CD14-positive monocyte (primary cell): ENCODE results near the gene SET. TPM values are rescaled to one million over a fixed set of nuclear protein-coding genes. Genes with fewer than 3 reads are reported as not detected.

Source experiments
- DNase-seq, 3 donors: peaks; one replicate each; pipeline ENCODE4 v3.0.0-alpha.2; 2011 to 2022
- H2AFZ ChIP-seq: 2 replicates; pipeline ENCODE4 v1.6.0; 2012; ENCODE audit warnings: mild to moderate bottlenecking, low read depth, low read length, inconsistent platforms; ENCODE audit not compliant: insufficient read depth, poor library complexity, severe bottlenecking
- H3K27ac ChIP-seq, 2 donors: 1 replicate in 1 of 2; 2 replicates in 1 of 2; pipeline ENCODE4 v1.5.1; 2012 to 2013; ENCODE audit warnings: low read length in 2 of 2, control low read depth in 1 of 2, inconsistent platforms in 1 of 2, low read depth in 1 of 2, mild to moderate bottlenecking in 1 of 2
- H3K27me3 ChIP-seq, 2 donors: one replicate each; pipeline versions ENCODE4 v1.6.0 to v1.6.1; 2011 to 2013; ENCODE audit warnings: low read length in 2 of 2; ENCODE audit not compliant: control insufficient read depth in 2 of 2, insufficient read depth in 2 of 2
- H3K36me3 ChIP-seq, 2 donors: replicated peaks in 1 of 2; 1 replicate in 1 of 2; 2 replicates in 1 of 2; pipeline versions ENCODE4 v1.5.1 to v1.6.1; 2012 to 2013; ENCODE audit warnings: low read length in 2 of 2, control low read depth in 1 of 2, inconsistent platforms in 1 of 2, mild to moderate bottlenecking in 1 of 2; ENCODE audit not compliant: insufficient read depth in 2 of 2, control insufficient read depth in 1 of 2
- H3K4me1 ChIP-seq, 2 donors: 1 replicate in 1 of 2; 2 replicates in 1 of 2; pipeline versions ENCODE4 v1.5.1 to v1.6.1; 2012 to 2013; ENCODE audit warnings: low read length in 2 of 2, control low read depth in 1 of 2, inconsistent platforms in 1 of 2, mild to moderate bottlenecking in 1 of 2, moderate library complexity in 1 of 2; ENCODE audit not compliant: insufficient read depth in 2 of 2, control insufficient read depth in 1 of 2
- H3K4me2 ChIP-seq: replicated peaks from 2 replicates; pipeline ENCODE3; 2012; ENCODE audit warnings: low read length, moderate library complexity, mild to moderate bottlenecking; ENCODE audit not compliant: poor library complexity, severe bottlenecking; ENCODE audit errors: extremely low read depth
- H3K4me3 ChIP-seq, 3 experiments: fragments of 200-600 bp in 1 of 3; sonication (generic) in 1 of 3; replicated peaks in 1 of 3; 1 replicate in 2 of 3; 2 replicates in 1 of 3; pipeline ENCODE4 v1.5.1; 2011 to 2013; ENCODE audit warnings: low read length in 3 of 3, mild to moderate bottlenecking in 3 of 3, control low read depth in 2 of 3, low read depth in 2 of 3, inconsistent platforms in 1 of 3, moderate library complexity in 1 of 3
- H3K79me2 ChIP-seq: 2 replicates; pipeline ENCODE4 v1.6.0; 2012; ENCODE audit warnings: mild to moderate bottlenecking, control low read depth, inconsistent platforms, low read length, moderate library complexity; ENCODE audit not compliant: insufficient read depth
- H3K9ac ChIP-seq: 2 replicates; pipeline ENCODE4 v1.6.0; 2017; ENCODE audit warnings: low read length, mild to moderate bottlenecking; ENCODE audit not compliant: insufficient read depth, poor library complexity, severe bottlenecking
- H3K9me3 ChIP-seq, 2 donors: replicated peaks in 1 of 2; 1 replicate in 1 of 2; 2 replicates in 1 of 2; pipeline versions ENCODE4 v1.5.1 to v1.6.1; 2012 to 2013; ENCODE audit warnings: low read length in 2 of 2, control low read depth in 1 of 2; ENCODE audit not compliant: control insufficient read depth in 1 of 2, insufficient read depth in 1 of 2
- H4K20me1 ChIP-seq: 2 replicates; pipeline ENCODE4 v1.6.0; 2012; ENCODE audit warnings: mild to moderate bottlenecking, low read length, control low read depth, moderate library complexity; ENCODE audit not compliant: insufficient read depth
- H3K27ac Mint-ChIP-seq, 7 donors: one replicate each; pipeline ENCODE4 v1.8.0; 2020; ENCODE audit warnings: mild to moderate bottlenecking in 7 of 7, mixed read lengths in 7 of 7, moderate library complexity in 6 of 7, inconsistent platforms in 2 of 7
- H3K27me3 Mint-ChIP-seq, 3 donors: one replicate each; pipeline ENCODE4 v1.8.0; 2021 to 2022; ENCODE audit warnings: low read depth in 3 of 3, mild to moderate bottlenecking in 3 of 3, mixed read lengths in 3 of 3, moderate library complexity in 3 of 3, inconsistent platforms in 1 of 3
- H3K36me3 Mint-ChIP-seq, 2 donors: one replicate each; pipeline ENCODE4 v1.8.0; 2020; ENCODE audit warnings: mixed read lengths in 2 of 2, inconsistent platforms in 1 of 2, mild to moderate bottlenecking in 1 of 2
- H3K4me1 Mint-ChIP-seq: one replicate; pipeline ENCODE4 v1.8.0; 2020; ENCODE audit warnings: mild to moderate bottlenecking, mixed read lengths
- H3K4me3 Mint-ChIP-seq, 2 donors: one replicate each; pipeline ENCODE4 v1.8.0; 2020; ENCODE audit warnings: mild to moderate bottlenecking in 2 of 2, mixed read lengths in 2 of 2, moderate library complexity in 1 of 2
- H3K9me3 Mint-ChIP-seq, 7 donors: one replicate each; pipeline ENCODE4 v1.8.0; 2020 to 2022; ENCODE audit warnings: mixed read lengths in 7 of 7, mild to moderate bottlenecking in 6 of 7, moderate library complexity in 6 of 7, inconsistent platforms in 2 of 7
- WGBS: methylation state at CpG from one replicate; pipeline ENCODE4 v1.1.5; 2013; ENCODE audit warnings: missing lambda C conversion rate; ENCODE audit not compliant: insufficient coverage; 5-methylcytosine and 5-hydroxymethylcytosine counted together
- intact Hi-C, 2 donors: fragments of 100-400 bp; cut with micrococcal nuclease; formaldehyde crosslinking; loops; one replicate each; pipeline versions ENCODE4 v1.15.0 to v1.15.1; 2023
- polyA plus RNA-seq, 3 donors: library from polyadenylated mRNA; depleted of rRNA in 1 of 3; unstranded in 2 of 3; stranded (reverse) in 1 of 3; fragments of 300-500 nt in 2 of 3; fragments of >200 nt in 1 of 3; fragmentation: Illumina TruSeq in 2 of 3; gene quantifications; 1 replicate in 2 of 3; 2 replicates in 1 of 3; pipeline ENCODE4 v1.2.3, GENCODE V29; 2012 to 2021
- TF ChIP-seq, protein P1 (sequence below): fragments of 200-600 bp; IDR thresholded peaks from one replicate; pipeline ENCODE4 v1.8.0; 2022; ENCODE audit warnings: antibody characterized with exemption, mild to moderate bottlenecking

The SET gene
- polyA plus RNA-seq, 3 donors: 56.2 to 124 (median 114) TPM

DNA sequence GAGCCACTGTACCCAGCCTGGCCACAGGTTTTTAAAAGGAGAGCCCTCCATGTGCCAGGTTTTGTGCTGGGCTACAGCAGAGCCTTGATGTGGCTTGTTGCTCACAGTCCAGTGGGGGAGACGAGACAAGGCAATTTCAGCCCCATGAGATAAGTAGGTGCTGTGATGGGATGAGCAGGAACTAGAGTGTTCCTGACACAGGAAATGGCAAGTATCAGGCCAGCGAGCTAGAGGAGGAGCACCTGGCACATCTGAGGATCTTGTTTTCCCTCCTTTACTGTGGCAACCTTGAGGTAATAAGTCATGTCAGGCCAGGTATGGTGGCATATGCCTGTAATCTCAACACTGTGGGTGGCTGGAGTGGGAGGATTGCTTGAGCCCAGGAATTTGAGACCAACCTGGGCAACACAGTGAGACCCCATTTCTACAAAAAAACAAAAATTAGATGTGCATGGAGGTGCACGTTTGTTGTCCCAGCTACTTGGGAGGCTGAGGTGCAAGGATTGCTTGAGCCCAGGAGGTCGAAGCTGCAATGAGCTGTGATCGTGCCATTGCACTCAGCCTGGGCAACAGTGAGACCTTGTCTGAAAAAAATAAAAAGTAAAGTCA, 38.7 kb downstream of the SET start:
- peaks cover 21% of the 10 kb centered on the region for H3K4me1 Mint-ChIP-seq

DNA sequence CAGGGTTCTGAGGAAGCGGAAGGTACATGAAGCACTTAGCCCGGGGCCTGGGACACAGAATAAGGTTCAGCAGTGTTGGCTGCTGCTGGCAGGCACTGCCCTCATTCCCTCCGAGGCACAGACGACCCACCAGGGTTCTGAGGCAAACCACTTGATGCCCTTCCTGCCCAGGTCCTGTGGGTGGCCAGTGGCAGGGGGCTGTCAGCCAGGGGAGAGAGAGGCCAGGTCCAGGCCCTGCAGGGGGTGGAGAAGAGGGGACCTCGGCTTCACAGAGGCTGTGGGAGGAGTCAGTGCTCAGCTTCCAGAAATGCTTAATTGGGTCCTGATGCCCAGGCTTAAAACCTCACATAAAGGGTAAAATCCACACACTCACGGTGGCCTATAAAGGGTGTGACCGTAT, 39.3 kb downstream of the SET start:
- H3K4me2 ChIP-seq: no peak overlapping the region
- no peak overlapping the region for H3K9ac ChIP-seq
- no peaks in the 10 kb centered on the region for H4K20me1 ChIP-seq
- H3K27ac ChIP-seq: no peak overlapping the region
- no peak for DNase-seq
- no peak overlapping the region for H3K4me3 ChIP-seq
- 92% methylated on average over 6 of the region's 7 CpGs for WGBS
- no peak overlapping the region for H3K27ac Mint-ChIP-seq
- H3K4me1 ChIP-seq: peaks cover 13 to 16% of the 10 kb centered on the region in 2 donors
- peaks cover 0 to 3% (median 0%) of the 10 kb centered on the region in 7 donors for H3K9me3 Mint-ChIP-seq
- H3K36me3 ChIP-seq: peaks cover 9 to 16% of the 10 kb centered on the region in 2 donors
- H3K9me3 ChIP-seq: no peaks in the 10 kb centered on the region
- intact Hi-C loops: loop anchor here in 1 of 2 donors (10.0 kb wide), 1 partner anchor 217 kb away; the partner anchor contains the start of genes DOLK and NUP188
- TF ChIP-seq, protein P1, sequence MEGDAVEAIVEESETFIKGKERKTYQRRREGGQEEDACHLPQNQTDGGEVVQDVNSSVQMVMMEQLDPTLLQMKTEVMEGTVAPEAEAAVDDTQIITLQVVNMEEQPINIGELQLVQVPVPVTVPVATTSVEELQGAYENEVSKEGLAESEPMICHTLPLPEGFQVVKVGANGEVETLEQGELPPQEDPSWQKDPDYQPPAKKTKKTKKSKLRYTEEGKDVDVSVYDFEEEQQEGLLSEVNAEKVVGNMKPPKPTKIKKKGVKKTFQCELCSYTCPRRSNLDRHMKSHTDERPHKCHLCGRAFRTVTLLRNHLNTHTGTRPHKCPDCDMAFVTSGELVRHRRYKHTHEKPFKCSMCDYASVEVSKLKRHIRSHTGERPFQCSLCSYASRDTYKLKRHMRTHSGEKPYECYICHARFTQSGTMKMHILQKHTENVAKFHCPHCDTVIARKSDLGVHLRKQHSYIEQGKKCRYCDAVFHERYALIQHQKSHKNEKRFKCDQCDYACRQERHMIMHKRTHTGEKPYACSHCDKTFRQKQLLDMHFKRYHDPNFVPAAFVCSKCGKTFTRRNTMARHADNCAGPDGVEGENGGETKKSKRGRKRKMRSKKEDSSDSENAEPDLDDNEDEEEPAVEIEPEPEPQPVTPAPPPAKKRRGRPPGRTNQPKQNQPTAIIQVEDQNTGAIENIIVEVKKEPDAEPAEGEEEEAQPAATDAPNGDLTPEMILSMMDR: no peak
- peaks cover 10% of the 10 kb centered on the region for H3K79me2 ChIP-seq
- peaks cover 15 to 31% of the 10 kb centered on the region in 2 donors for H3K36me3 Mint-ChIP-seq
- no peaks in the 10 kb centered on the region for H3K27me3 ChIP-seq
- H3K4me1 Mint-ChIP-seq: peaks cover 16% of the 10 kb centered on the region
- peaks cover 0 to 2% (median 0%) of the 10 kb centered on the region in 3 donors for H3K27me3 Mint-ChIP-seq
- H3K4me3 Mint-ChIP-seq: no peak overlapping the region
- no peak overlapping the region for H2AFZ ChIP-seq

More for the DNA sequence above, 38.7 kb downstream of the SET start:
- Histone ChIP-seq H3K36me3 (peaks cover 6 to 13% of the 10 kb centered on the region in 2 donors), H3K9me3 (no peaks in the 10 kb centered on the region), H3K4me1 (peaks cover 15 to 21% of the 10 kb centered on the region in 2 donors), H3K9ac (no peak overlapping the region), H3K27me3 (no peaks in the 10 kb centered on the region), H3K27ac (no peak overlapping the region), H4K20me1 (no peaks in the 10 kb centered on the region), H2AFZ (no peak overlapping the region), H3K79me2 (peaks cover 12% of the 10 kb centered on the region), H3K4me2 (no peak overlapping the region), H3K4me3 (no peak overlapping the region)
- H3K27ac Mint-ChIP-seq: peak overlapping the region in 2 of 7 donors; percentile 3 to 40
- TF ChIP-seq, protein P1: no peak
- H3K36me3 Mint-ChIP-seq: peaks cover 10 to 25% of the 10 kb centered on the region in 2 donors
- H3K4me3 Mint-ChIP-seq: no peak overlapping the region
- intact Hi-C loops: loop anchor here in 1 of 2 donors (10.0 kb wide), 1 partner anchor 217 kb away; the partner anchor contains the start of genes DOLK and NUP188
- WGBS: 81% methylated on average over 4 of the region's 5 CpGs
- peaks cover 0 to 3% (median 0%) of the 10 kb centered on the region in 7 donors for H3K9me3 Mint-ChIP-seq
- H3K27me3 Mint-ChIP-seq: peaks cover 0 to 2% (median 1%) of the 10 kb centered on the region in 3 donors
- no peak for DNase-seq
